Effector memory CD8-positive, alpha-beta T cell (primary cell): ENCODE results near the gene PTPN9.
"Not testable (repeated sequence)": the region's sequence is repeated elsewhere in the genome, so short reads cannot be mapped to it uniquely, and the experiment has no call there.

Experiments used
- ATAC-seq: fragments of 150-1000 bp; cut with Tn5 transposase; replicated peaks from 2 replicates; pipeline ENCODE4 v1.10.0; 2021; ENCODE audit warnings: mild to moderate bottlenecking, moderate library complexity
- DNase-seq, 3 experiments: peaks; one replicate each; pipeline ENCODE4 v3.0.0; 2021
- H3K27ac Mint-ChIP-seq, 2 donors: one replicate each; pipeline ENCODE4 v1.8.0; 2022; ENCODE audit warnings: mild to moderate bottlenecking in 2 of 2, mixed read lengths in 2 of 2, moderate library complexity in 2 of 2
- H3K27me3 Mint-ChIP-seq, 2 donors: one replicate each; pipeline ENCODE4 v1.8.0; 2022; ENCODE audit warnings: mixed read lengths in 2 of 2
- H3K36me3 Mint-ChIP-seq: one replicate; pipeline ENCODE4 v1.8.0; 2022; ENCODE audit warnings: mild to moderate bottlenecking, moderate library complexity, mixed read lengths; ENCODE audit not compliant: insufficient read depth
- H3K4me1 Mint-ChIP-seq, 2 donors: one replicate each; pipeline ENCODE4 v1.8.0; 2022; ENCODE audit warnings: low read depth in 2 of 2, mixed read lengths in 2 of 2
- H3K4me3 Mint-ChIP-seq, 2 donors: one replicate each; pipeline ENCODE4 v1.8.0; 2022; ENCODE audit warnings: mild to moderate bottlenecking in 2 of 2, mixed read lengths in 2 of 2, moderate library complexity in 2 of 2
- H3K9me3 Mint-ChIP-seq, 2 donors: one replicate each; pipeline ENCODE4 v1.8.0; 2022; ENCODE audit warnings: mixed read lengths in 2 of 2

Gene PTPN9

GRCh38 chr15:75452364-75452864 lies 126.7 kb downstream of the PTPN9 start:
- H3K4me1 Mint-ChIP-seq: peaks cover 38 to 45% of the 10 kb centered on the region in 2 donors
- ATAC-seq (peak; percentile 8), DNase-seq (peak; percentile 72 to 78 (median 72))
- peak overlapping the region; percentile 99 for H3K4me3 Mint-ChIP-seq
- H3K9me3 Mint-ChIP-seq: no peaks in the 10 kb centered on the region
- H3K27ac Mint-ChIP-seq: peak overlapping the region; percentile 97
- H3K27me3 Mint-ChIP-seq: no peaks in the 10 kb centered on the region
- H3K36me3 Mint-ChIP-seq: peaks cover 55% of the 10 kb centered on the region

- Mint-ChIP-seq H3K4me3 (peak within 1 kb of the TSS; percentile 99), H3K36me3 (peaks cover 52% of the 10 kb centered on the region), H3K27me3 (no peaks in the 10 kb centered on the region), H3K4me1 (peaks cover 41 to 51% of the 10 kb centered on the region in 2 donors), H3K27ac (peak within 1 kb of the TSS; percentile 97), H3K9me3 (no peaks in the 10 kb centered on the region)
- peak; percentile 48 for ATAC-seq
- peak; percentile 93 to 96 (median 94) for DNase-seq
Measured at GRCh38 chr15:75451674-75452363, 127.3 kb downstream of the PTPN9 start, which contains the start of gene SIN3A. SIN3A (minus strand) TSS chr15:75451690; CDS start chr15:75430375, 21,315 bp downstream.

- Mint-ChIP-seq H3K27me3 (no peaks in the 10 kb centered on the region), H3K9me3 (no peaks in the 10 kb centered on the region), H3K4me1 (peaks cover 42 to 52% of the 10 kb centered on the region in 2 donors), H3K36me3 (peaks cover 54% of the 10 kb centered on the region), H3K27ac (peak overlapping the region; percentile 97), H3K4me3 (peak overlapping the region; percentile 99)
- no peak for ATAC-seq
- no peak for DNase-seq
Measured at GRCh38 chr15:75451202-75451673, 127.9 kb downstream of the PTPN9 start.

- peak overlapping the region; percentile 97 for H3K27ac Mint-ChIP-seq
- H3K4me1 Mint-ChIP-seq: peaks cover 45 to 56% of the 10 kb centered on the region in 2 donors
- H3K9me3 Mint-ChIP-seq: no peaks in the 10 kb centered on the region
- no peaks in the 10 kb centered on the region for H3K27me3 Mint-ChIP-seq
- DNase-seq (peak; percentile 90 to 91 (median 90)), ATAC-seq (peak; percentile 34)
- H3K36me3 Mint-ChIP-seq: peaks cover 52% of the 10 kb centered on the region
- peak overlapping the region; percentile 99 for H3K4me3 Mint-ChIP-seq
Measured at GRCh38 chr15:75450307-75451201, 128.6 kb downstream of the PTPN9 start.

- ATAC-seq: no peak
- H3K9me3 Mint-ChIP-seq: no peaks in the 10 kb centered on the region
- H3K4me3 Mint-ChIP-seq: peak overlapping the region; percentile 99
- peaks cover 45 to 56% of the 10 kb centered on the region in 2 donors for H3K4me1 Mint-ChIP-seq
- H3K27ac Mint-ChIP-seq: peak overlapping the region; percentile 97
- DNase-seq: no peak
- H3K27me3 Mint-ChIP-seq: no peaks in the 10 kb centered on the region
- peaks cover 44% of the 10 kb centered on the region for H3K36me3 Mint-ChIP-seq
Measured at GRCh38 chr15:75449585-75450306, 129.4 kb downstream of the PTPN9 start.

GRCh38 chr15:75448171-75448570 lies 130.9 kb downstream of the PTPN9 start:
- ATAC-seq, H3K4me3 Mint-ChIP-seq, DNase-seq, H3K27me3 Mint-ChIP-seq, H3K9me3 Mint-ChIP-seq: not testable (repeated sequence)
- peaks cover 40 to 56% of the 10 kb centered on the region in 2 donors for H3K4me1 Mint-ChIP-seq
- peaks cover 38% of the 10 kb centered on the region for H3K36me3 Mint-ChIP-seq
- H3K27ac Mint-ChIP-seq: peak overlapping the region in 1 of 2 donors; percentile 19

- Mint-ChIP-seq H3K27ac (peak overlapping the region; percentile 32 to 33), H3K27me3 (no peaks in the 10 kb centered on the region), H3K36me3 (peaks cover 44% of the 10 kb centered on the region), H3K4me1 (peaks cover 26 to 43% of the 10 kb centered on the region in 2 donors), H3K4me3 (peak overlapping the region; percentile 20 to 43), H3K9me3 (no peaks in the 10 kb centered on the region)
- DNase-seq (no peak), ATAC-seq (no peak)
Measured at GRCh38 chr15:75446151-75446550, 133.0 kb downstream of the PTPN9 start.

- Mint-ChIP-seq H3K4me1 (peaks cover 26 to 40% of the 10 kb centered on the region in 2 donors), H3K36me3 (peaks cover 43% of the 10 kb centered on the region), H3K4me3 (peak overlapping the region in 1 of 2 donors; percentile 20), H3K27ac (peak overlapping the region in 1 of 2 donors; percentile 33)
- H3K27me3 Mint-ChIP-seq, DNase-seq, ATAC-seq, H3K9me3 Mint-ChIP-seq: not testable (repeated sequence)
Measured at GRCh38 chr15:75445324-75445723, 133.8 kb downstream of the PTPN9 start.

- ATAC-seq, H3K4me3 Mint-ChIP-seq, H3K9me3 Mint-ChIP-seq, DNase-seq, H3K27me3 Mint-ChIP-seq: not testable (repeated sequence)
- Mint-ChIP-seq H3K27ac (peak overlapping the region in 1 of 2 donors; percentile 15), H3K4me1 (peaks cover 19 to 36% of the 10 kb centered on the region in 2 donors), H3K36me3 (peaks cover 45% of the 10 kb centered on the region)
Measured at GRCh38 chr15:75443972-75444453, 135.1 kb downstream of the PTPN9 start.

- no peaks in the 10 kb centered on the region for H3K27me3 Mint-ChIP-seq
- H3K4me1 Mint-ChIP-seq: peaks cover 34 to 46% of the 10 kb centered on the region in 2 donors
- no peak for ATAC-seq
- H3K4me3 Mint-ChIP-seq: no peak overlapping the region
- DNase-seq: no peak
- H3K36me3 Mint-ChIP-seq: peaks cover 61% of the 10 kb centered on the region
- H3K27ac Mint-ChIP-seq: peak overlapping the region in 1 of 2 donors; percentile 79
- H3K9me3 Mint-ChIP-seq: no peaks in the 10 kb centered on the region
Measured at GRCh38 chr15:75437721-75438120, 141.4 kb downstream of the PTPN9 start.

- DNase-seq (no peak), ATAC-seq (no peak)
- Mint-ChIP-seq H3K4me1 (peaks cover 34 to 46% of the 10 kb centered on the region in 2 donors), H3K4me3 (no peak overlapping the region), H3K9me3 (no peaks in the 10 kb centered on the region), H3K27me3 (no peaks in the 10 kb centered on the region), H3K36me3 (peaks cover 54% of the 10 kb centered on the region), H3K27ac (peak overlapping the region; percentile 17 to 79)
Measured at GRCh38 chr15:75436881-75437280, 142.2 kb downstream of the PTPN9 start.

GRCh38 chr15:75431682-75432081 lies 147.4 kb downstream of the PTPN9 start:
- Mint-ChIP-seq H3K4me3 (no peak overlapping the region), H3K27me3 (no peaks in the 10 kb centered on the region), H3K27ac (peak overlapping the region; percentile 5 to 72), H3K4me1 (peaks cover 21 to 34% of the 10 kb centered on the region in 2 donors), H3K36me3 (peaks cover 55% of the 10 kb centered on the region), H3K9me3 (no peaks in the 10 kb centered on the region)
- DNase-seq (no peak), ATAC-seq (no peak)
